Non-pigmented ciliary epithelial cell (primary cell): ENCODE measurements around the gene VAMP3.

Experiments used
- DNase-seq: peaks from one replicate; pipeline ENCODE4 v3.0.0-alpha.2; 2010; ENCODE audit warnings: low read depth

Gene VAMP3

GRCh38 chr1:7770997-7771822 lies at the start of gene VAMP3:
TSS of gene VAMP3 (plus strand) at chr1:7771296. CDS start at chr1:7771384, 88 bp downstream.
- DNase-seq = peak; percentile 11

GRCh38 chr1:7721940-7722669 lies 49.0 kb upstream of the VAMP3 start:
- DNase-seq = no peak

GRCh38 chr1:7722670-7723012 lies 48.5 kb upstream of the VAMP3 start:
- no peak for DNase-seq

- DNase-seq = no peak
These were observed 44.5 kb upstream of the VAMP3 start for GRCh38 chr1:7726623-7727022.

GRCh38 chr1:7727809-7728471 lies 43.2 kb upstream of the VAMP3 start:
- DNase-seq = no peak

GRCh38 chr1:7729761-7730160 lies 41.3 kb upstream of the VAMP3 start:
- DNase-seq = no peak

GRCh38 chr1:7732331-7732730 lies 38.8 kb upstream of the VAMP3 start:
- DNase-seq = no peak

GRCh38 chr1:7733276-7733675 lies 37.8 kb upstream of the VAMP3 start:
- DNase-seq = no peak

GRCh38 chr1:7738044-7738443 lies 33.1 kb upstream of the VAMP3 start:
- DNase-seq = no peak

- no peak for DNase-seq
These were observed 27.8 kb upstream of the VAMP3 start for GRCh38 chr1:7743346-7743745.

GRCh38 chr1:7744882-7745281 lies 26.2 kb upstream of the VAMP3 start:
- DNase-seq = no peak

GRCh38 chr1:7745783-7746182 lies 25.3 kb upstream of the VAMP3 start:
- DNase-seq = no peak

- DNase-seq = no peak
These were observed 23.5 kb upstream of the VAMP3 start for GRCh38 chr1:7747605-7748004.

GRCh38 chr1:7749126-7749525 lies 22.0 kb upstream of the VAMP3 start:
- no peak for DNase-seq

- no peak for DNase-seq
These were observed 19.9 kb upstream of the VAMP3 start for GRCh38 chr1:7751174-7751573.

GRCh38 chr1:7752512-7753417 lies 18.3 kb upstream of the VAMP3 start:
- peak; percentile 30 for DNase-seq

GRCh38 chr1:7753641-7754040 lies 17.5 kb upstream of the VAMP3 start:
- DNase-seq = no peak

GRCh38 chr1:7754234-7754633 lies 16.9 kb upstream of the VAMP3 start:
- DNase-seq = no peak

- no peak for DNase-seq
These were observed 15.6 kb upstream of the VAMP3 start for GRCh38 chr1:7755448-7755847.

GRCh38 chr1:7760245-7760644 lies 10.9 kb upstream of the VAMP3 start:
- no peak for DNase-seq

GRCh38 chr1:7761103-7761502 lies 10.0 kb upstream of the VAMP3 start:
- DNase-seq = no peak

- no peak for DNase-seq
These were observed 3.9 kb upstream of the VAMP3 start for GRCh38 chr1:7767176-7767575.
